Smooth muscle cell (in vitro differentiated cells): ENCODE results near the gene NLK. TPM values are rescaled to one million over a fixed set of nuclear protein-coding genes. Genes with fewer than 3 reads are reported as not detected.

ENCODE experiments used
- DNase-seq: peaks from one replicate; lab custom pipeline; 2025; ENCODE audit not compliant: unreplicated experiment; lab: John Stamatoyannopoulos, UW
- H2AFZ ChIP-seq: fragments of 200-600 bp; sonication (generic); 2 replicates; pipeline ENCODE4 v1.6.0; 2016; ENCODE audit warnings: antibody characterized with exemption, low read depth, mild to moderate bottlenecking
- H3F3A ChIP-seq: fragments of 200-600 bp; sonication (generic); 2 replicates; pipeline ENCODE4 v1.6.0; 2017; ENCODE audit warnings: antibody characterized with exemption, low read depth
- H3K27ac ChIP-seq: fragments of 200-600 bp; sonication (generic); 2 replicates; pipeline ENCODE4 v1.5.1; 2016; ENCODE audit warnings: low read depth, mild to moderate bottlenecking
- H3K27me3 ChIP-seq: fragments of 200-600 bp; sonication (generic); 2 replicates; pipeline ENCODE4 v1.6.1; 2016; ENCODE audit warnings: low read depth, mild to moderate bottlenecking
- H3K36me3 ChIP-seq: fragments of 200-600 bp; sonication (generic); 2 replicates; pipeline ENCODE4 v1.5.1; 2016; ENCODE audit warnings: low read depth
- H3K4me1 ChIP-seq: fragments of 200-600 bp; sonication (generic); 2 replicates; pipeline ENCODE4 v1.5.1; 2016; ENCODE audit warnings: low read depth
- H3K4me2 ChIP-seq: fragments of 200-600 bp; sonication (generic); 2 replicates; pipeline ENCODE4 v1.6.0; 2016; ENCODE audit warnings: mild to moderate bottlenecking
- H3K4me3 ChIP-seq: fragments of 200-600 bp; sonication (generic); 2 replicates; pipeline ENCODE4 v1.5.1; 2016; ENCODE audit warnings: mild to moderate bottlenecking
- H3K79me2 ChIP-seq: fragments of 200-600 bp; sonication (generic); 2 replicates; pipeline ENCODE4 v1.6.0; 2016; ENCODE audit warnings: low read depth, mild to moderate bottlenecking
- H3K9ac ChIP-seq: fragments of 200-600 bp; sonication (generic); 2 replicates; pipeline ENCODE4 v1.6.0; 2016; ENCODE audit warnings: low read depth
- H3K9me3 ChIP-seq: fragments of 200-600 bp; sonication (generic); replicated peaks from 2 replicates; pipeline ENCODE4 v1.5.1; 2016; ENCODE audit warnings: low read depth
- H4K20me1 ChIP-seq: fragments of 200-600 bp; sonication (generic); 2 replicates; pipeline ENCODE4 v1.6.0; 2016; ENCODE audit warnings: low read depth
- CTCF ChIP-seq: fragments of 200-600 bp; sonication (generic); IDR thresholded peaks from 2 replicates; pipeline ENCODE4 v1.5.1; 2017; ENCODE audit warnings: borderline replicate concordance, mild to moderate bottlenecking, antibody characterized with exemption; ENCODE audit not compliant: insufficient read depth, poor library complexity, severe bottlenecking
- WGBS: methylation state at CpG from one replicate; pipeline ENCODE4 v1.1.7; 2016; ENCODE audit warnings: low lambda C conversion rate; 5-methylcytosine and 5-hydroxymethylcytosine counted together
- polyA plus RNA-seq: library from polyadenylated mRNA; unstranded; fragments of >200 nt; fragmentation: Nextera tagmentation; extraction: Ambion mirVana; gene quantifications from 2 replicates; pipeline ENCODE4 v1.2.1, GENCODE V29; 2016
- total RNA-seq: library from RNA; depleted of rRNA; stranded (reverse); fragments of >200 nt; gene quantifications from 2 replicates; pipeline ENCODE4 v1.2.3, GENCODE V29; 2014

NLK gene
- total and polyA plus RNA-seq, 2 experiments from 2014 or later: 1.8 to 18.0 TPM

- TF ChIP-seq CTCF: no peak
- Histone ChIP-seq H3F3A (no peaks in the 10 kb centered on the region), H3K9me3 (no peaks in the 10 kb centered on the region), H3K36me3 (peaks cover 9% of the 10 kb centered on the region), H3K27me3 (no peaks in the 10 kb centered on the region), H3K79me2 (no peaks in the 10 kb centered on the region), H3K4me1 (no peaks in the 10 kb centered on the region), H3K27ac (no peak overlapping the region), H3K4me3 (no peak overlapping the region), H2AFZ (no peak overlapping the region), H3K4me2 (no peak overlapping the region), H4K20me1 (no peaks in the 10 kb centered on the region), H3K9ac (no peak overlapping the region)
- DNase-seq: no peak
- 79% methylated on average over 3 of the region's 3 CpGs for WGBS
Measured at GRCh38 chr17:28193241-28193640, 150.8 kb downstream of the NLK start.

DNA sequence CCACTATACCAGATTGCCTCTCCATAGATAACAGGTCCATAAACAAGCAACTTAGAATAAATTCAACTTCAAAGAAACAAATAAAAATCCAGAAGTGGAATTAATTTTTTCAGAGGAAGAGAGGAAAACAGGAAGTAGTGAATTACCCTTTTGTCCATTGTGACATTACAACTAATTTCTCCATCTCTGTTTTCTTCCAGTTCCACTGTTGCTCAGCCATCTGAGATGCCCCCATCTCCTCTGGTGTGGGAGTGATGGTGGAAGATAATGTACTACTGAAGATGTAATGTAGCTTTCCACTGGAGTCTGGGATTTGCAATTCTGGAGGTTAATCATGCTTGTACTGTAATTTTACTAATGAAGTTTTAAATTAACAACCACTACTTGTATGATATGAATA, 151.9 kb downstream of the NLK start:
- H3K4me2 ChIP-seq: no peak overlapping the region
- H3K79me2 ChIP-seq: no peaks in the 10 kb centered on the region
- no peaks in the 10 kb centered on the region for H4K20me1 ChIP-seq
- peaks cover 9% of the 10 kb centered on the region for H3K36me3 ChIP-seq
- H3K27ac ChIP-seq: no peak overlapping the region
- H3K27me3 ChIP-seq: no peaks in the 10 kb centered on the region
- no peaks in the 10 kb centered on the region for H3K4me1 ChIP-seq
- no peak overlapping the region for H3K4me3 ChIP-seq
- no peak for TF ChIP-seq CTCF
- no peak for DNase-seq
- no peak overlapping the region for H2AFZ ChIP-seq
- H3F3A ChIP-seq: no peaks in the 10 kb centered on the region
- H3K9ac ChIP-seq: no peak overlapping the region
- H3K9me3 ChIP-seq: no peaks in the 10 kb centered on the region

DNA sequence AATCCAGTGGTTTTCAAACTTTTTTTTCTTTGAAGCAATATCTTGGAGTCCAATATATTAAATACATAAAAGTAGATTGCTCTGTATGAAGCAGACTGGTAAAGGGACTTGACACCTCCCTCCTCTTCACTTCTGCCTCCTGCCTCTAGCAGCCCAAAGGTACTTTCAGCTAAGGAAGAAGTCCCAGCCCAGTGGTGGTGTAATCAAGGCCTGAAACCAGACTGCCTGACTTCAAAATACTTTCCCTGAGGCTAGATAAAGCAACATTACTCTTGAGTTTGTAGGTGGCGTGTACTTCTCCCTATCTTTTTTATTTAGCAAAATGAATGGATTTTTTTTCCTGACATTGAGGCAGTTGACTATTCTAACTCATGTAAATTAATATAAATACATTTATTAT, 154.2 kb downstream of the NLK start:
- Histone ChIP-seq H4K20me1 (no peaks in the 10 kb centered on the region), H3K27me3 (no peaks in the 10 kb centered on the region), H2AFZ (no peak overlapping the region), H3K4me3 (no peak overlapping the region), H3K79me2 (no peaks in the 10 kb centered on the region), H3K9ac (no peak overlapping the region), H3K36me3 (peaks cover 3% of the 10 kb centered on the region), H3K4me2 (no peak overlapping the region), H3F3A (no peaks in the 10 kb centered on the region), H3K9me3 (no peaks in the 10 kb centered on the region), H3K27ac (no peak overlapping the region), H3K4me1 (no peaks in the 10 kb centered on the region)
- DNase-seq: no peak
- 96% methylated on average over 1 of the region's 1 CpG for WGBS
- TF ChIP-seq CTCF: no peak

DNA sequence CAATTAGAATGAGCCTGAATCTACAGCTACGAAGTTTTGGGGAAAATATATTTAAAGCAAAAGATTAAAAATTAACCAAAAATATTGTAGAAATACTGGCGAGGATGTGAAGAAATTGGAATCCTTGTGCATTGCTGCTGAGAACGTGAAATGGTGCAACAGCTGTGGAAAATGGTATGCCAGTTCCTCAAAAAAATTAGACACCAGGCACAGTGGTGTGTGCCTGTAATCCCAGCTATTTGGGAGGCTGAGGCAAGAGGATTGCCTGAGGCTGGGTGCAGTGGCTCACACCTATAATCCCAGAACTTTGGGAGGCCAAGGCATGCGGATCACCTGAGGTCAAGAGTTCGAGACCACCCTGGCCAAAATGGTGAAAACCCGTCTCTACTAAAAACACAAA, 156.6 kb downstream of the NLK start:
- H3K27ac ChIP-seq: no peak overlapping the region

More for the DNA sequence above, 156.6 kb downstream of the NLK start:
- TF ChIP-seq CTCF: no peak
- H3K4me3 ChIP-seq: no peak overlapping the region
- no peaks in the 10 kb centered on the region for H3F3A ChIP-seq
- H3K79me2 ChIP-seq: no peaks in the 10 kb centered on the region
- 97% methylated on average over 6 of the region's 6 CpGs for WGBS
- H3K4me1 ChIP-seq: no peaks in the 10 kb centered on the region
- DNase-seq: no peak
- H4K20me1 ChIP-seq: no peaks in the 10 kb centered on the region
- H3K9me3 ChIP-seq: no peaks in the 10 kb centered on the region
- no peak overlapping the region for H2AFZ ChIP-seq
- no peak overlapping the region for H3K9ac ChIP-seq
- H3K4me2 ChIP-seq: no peak overlapping the region
- no peaks in the 10 kb centered on the region for H3K27me3 ChIP-seq
- H3K36me3 ChIP-seq: peaks cover 3% of the 10 kb centered on the region
